Calu3 (cell line): ENCODE results near the gene PTK6. TPM values are rescaled to one million over a fixed set of nuclear protein-coding genes. Genes with fewer than 3 reads are reported as not detected.

Experiments
- Bru-seq: library from RNA; stranded (reverse); fragments of 400-500 nt; gene quantifications from one replicate; lab custom pipeline; 2021; lab: Mats Ljungman, UMichigan
- BruChase-seq, 2 experiments: library from RNA; stranded (reverse); fragments of 400-500 nt; gene quantifications; one replicate each; lab custom pipeline; 2021; lab: Mats Ljungman, UMichigan
- BruUV-seq: library from RNA; stranded (reverse); fragments of 400-500 nt; replicated peaks from 2 replicates; lab custom pipeline; 2021; lab: Mats Ljungman, UMichigan
- CTCF ChIA-PET: fragments of 300-600 bp; sonication (Branson Sonifier 250); formaldehyde crosslinking; loops from one replicate; lab custom pipeline; 2022; ENCODE audit warnings: antibody characterized with exemption; lab: Charles Lee
- DNase-seq: peaks from one replicate; pipeline ENCODE4 v3.0.0; 2022
- H3K27ac Mint-ChIP-seq: one replicate; pipeline ENCODE4 v1.8.0; 2022; ENCODE audit warnings: mixed read lengths; ENCODE audit not compliant: unreplicated experiment
- H3K27me3 Mint-ChIP-seq: one replicate; pipeline ENCODE4 v1.8.0; 2022; ENCODE audit warnings: mixed read lengths; ENCODE audit not compliant: unreplicated experiment
- H3K36me3 Mint-ChIP-seq: one replicate; pipeline ENCODE4 v1.8.0; 2022; ENCODE audit warnings: mild to moderate bottlenecking, moderate library complexity, mixed read lengths; ENCODE audit not compliant: insufficient read depth, unreplicated experiment
- H3K4me1 Mint-ChIP-seq: one replicate; pipeline ENCODE4 v1.8.0; 2022; ENCODE audit warnings: mild to moderate bottlenecking, low read depth, mixed read lengths; ENCODE audit not compliant: unreplicated experiment
- H3K4me3 Mint-ChIP-seq: one replicate; pipeline ENCODE4 v1.8.0; 2022; ENCODE audit warnings: mild to moderate bottlenecking, low read depth, moderate library complexity, mixed read lengths; ENCODE audit not compliant: unreplicated experiment
- H3K9me3 Mint-ChIP-seq: one replicate; pipeline ENCODE4 v1.8.0; 2022; ENCODE audit warnings: low read depth, mixed read lengths; ENCODE audit not compliant: unreplicated experiment
- CTCF ChIP-seq: fragments of 200-600 bp; IDR thresholded peaks from one replicate; pipeline ENCODE4 v1.8.0; 2022; ENCODE audit warnings: antibody characterized with exemption; ENCODE audit not compliant: unreplicated experiment
- intact Hi-C: fragments of 100-400 bp; cut with micrococcal nuclease; formaldehyde crosslinking; loops from one replicate; pipeline ENCODE4 v1.10.0; 2022; ENCODE audit not compliant: unreplicated experiment
- long read RNA-seq: library from polyadenylated mRNA; stranded (forward); transcript quantifications from one replicate; pipeline ENCODE4 v2.0.0, GENCODE V29; 2022
- total RNA-seq: library from RNA; stranded (reverse); gene quantifications from 2 replicates; pipeline ENCODE4 v1.2.3, GENCODE V29; 2022

The PTK6 gene
- 15.9 and 22.5 TPM in 2 replicates for total RNA-seq
- Bru-seq, nascent RNA: percentile 57 among the genes with signal in this experiment
- BruChase-seq, experiment 1, labeled RNA remaining after a 6-hour chase: percentile 63 among the genes with signal in this experiment
- percentile 67 among the genes with signal in this experiment for BruChase-seq, experiment 2, labeled RNA remaining after a 2-hour chase
- long read RNA-seq, transcript PTK6-202 (8 exons, 2,931 nt): major isoform, 7 of 20 reads
- long read RNA-seq, partial matches to known transcripts: 7 of 20 reads
- long read RNA-seq, other reads (novel, unspliced or antisense): 6 of 20 reads

GRCh38 chr20:63536997-63537524 is at the start of gene PTK6:
TSS of gene PTK6 (minus strand) at chr20:63537376. CDS start at chr20:63537314, 62 bp downstream.
- Mint-ChIP-seq H3K27ac (peak within 1 kb of the TSS; percentile 84), H3K27me3 (no peaks in the 10 kb centered on the region), H3K36me3 (peaks cover 67% of the 10 kb centered on the region), H3K4me1 (peaks cover 66% of the 10 kb centered on the region), H3K4me3 (peak within 1 kb of the TSS; percentile 89), H3K9me3 (no peaks in the 10 kb centered on the region)
- intact Hi-C loops: loop anchor here (5.0 kb wide), 3 partner anchors 40 to 435 kb away; no protein-coding TSS in a partner anchor
- TSS peak; percentile 52 for BruUV-seq
- peak; percentile 90 for DNase-seq
- TF ChIP-seq CTCF: no peak
- CTCF ChIA-PET: interaction anchor here (0.6 to 3.2 kb wide), 27 partner anchors 9 to 582 kb away, joined by 3 to 37 read pairs (median 7); partner anchors contain the start of genes ARFRP1, HELZ2, PPDPF and PRPF6

GRCh38 chr20:63586797-63587196 is 49.6 kb upstream of the PTK6 start:
- BruUV-seq: no TSS peak
- Mint-ChIP-seq H3K4me1 (no peaks in the 10 kb centered on the region), H3K27me3 (no peaks in the 10 kb centered on the region), H3K4me3 (no peak overlapping the region), H3K27ac (no peak overlapping the region), H3K9me3 (no peaks in the 10 kb centered on the region), H3K36me3 (peaks cover 22% of the 10 kb centered on the region)
- intact Hi-C loops: no loop called here
- no peak for DNase-seq
- TF ChIP-seq CTCF: no peak
- CTCF ChIA-PET: no interaction called here

GRCh38 chr20:63585616-63586565 is 48.7 kb upstream of the PTK6 start:
- no peak overlapping the region for H3K27ac Mint-ChIP-seq
- TF ChIP-seq CTCF: no peak
- peaks cover 22% of the 10 kb centered on the region for H3K36me3 Mint-ChIP-seq
- no peaks in the 10 kb centered on the region for H3K9me3 Mint-ChIP-seq
- H3K27me3 Mint-ChIP-seq: no peaks in the 10 kb centered on the region
- CTCF ChIA-PET: no interaction called here
- no peaks in the 10 kb centered on the region for H3K4me1 Mint-ChIP-seq
- no TSS peak for BruUV-seq
- no peak for DNase-seq
- no peak overlapping the region for H3K4me3 Mint-ChIP-seq
- intact Hi-C loops: no loop called here

- H3K27ac Mint-ChIP-seq: no peak overlapping the region
- no peaks in the 10 kb centered on the region for H3K9me3 Mint-ChIP-seq
- intact Hi-C loops: no loop called here
- CTCF ChIA-PET: interaction anchor here (1.2 kb wide), 2 partner anchors 9 to 60 kb away, joined by 4 to 5 read pairs; partner anchors contain the start of gene HELZ2
- TF ChIP-seq CTCF: no peak
- H3K36me3 Mint-ChIP-seq: peaks cover 6% of the 10 kb centered on the region
- H3K4me1 Mint-ChIP-seq: no peaks in the 10 kb centered on the region
- no peak for DNase-seq
- H3K4me3 Mint-ChIP-seq: no peak overlapping the region
- no TSS peak for BruUV-seq
- H3K27me3 Mint-ChIP-seq: peaks cover 26% of the 10 kb centered on the region
These were observed 45.3 kb upstream of the PTK6 start for GRCh38 chr20:63582382-63583063.
